HepG2 (cell line): ENCODE measurements around the gene BCL7A. TPM values are rescaled to one million over a fixed set of nuclear protein-coding genes. Genes with fewer than 3 reads are reported as not detected.

Source experiments
- DDIT3 ChIP-seq: sonication (generic); formaldehyde crosslinking; IDR thresholded peaks from 2 replicates; pipeline ENCODE4 v1.4.0; 2020; ENCODE audit warnings: mild to moderate bottlenecking, missing genetic modification reagents
- IRX3 ChIP-seq: sonication (generic); formaldehyde crosslinking; IDR thresholded peaks from 2 replicates; pipeline ENCODE4 v1.8.1; 2023; ENCODE audit warnings: mild to moderate bottlenecking, low read depth, missing genetic modification reagents, borderline replicate concordance
- RBFOX2 ChIP-seq: fragments of 200-400 bp; formaldehyde crosslinking; IDR thresholded peaks from 2 replicates; pipeline ENCODE4 v1.6.1; 2017; ENCODE audit warnings: low read depth, mild to moderate bottlenecking, low read length
- ZBED4 ChIP-seq: sonication (generic); formaldehyde crosslinking; IDR thresholded peaks from 2 replicates; pipeline ENCODE4 v1.4.0; 2020; ENCODE audit warnings: missing genetic modification reagents, borderline replicate concordance
- ZKSCAN5 ChIP-seq: sonication (generic); formaldehyde crosslinking; IDR thresholded peaks from 2 replicates; pipeline ENCODE4 v1.5.1; 2020; ENCODE audit warnings: mild to moderate bottlenecking, missing genetic modification reagents
- ZNF24 ChIP-seq: fragments of 450-650 bp; IDR thresholded peaks from 2 replicates; pipeline ENCODE4 v1.6.1; 2017; ENCODE audit warnings: antibody characterized with exemption, mild to moderate bottlenecking
- ZNF615 ChIP-seq: sonication (generic); formaldehyde crosslinking; IDR thresholded peaks from 2 replicates; pipeline ENCODE4 v1.5.0; 2020; ENCODE audit warnings: mild to moderate bottlenecking, missing genetic modification reagents, borderline replicate concordance
- ZNF83 ChIP-seq: sonication (generic); formaldehyde crosslinking; IDR thresholded peaks from 2 replicates; pipeline ENCODE4 v1.4.0; 2020; ENCODE audit warnings: missing genetic modification reagents, mild to moderate bottlenecking, borderline replicate concordance
- polyA plus RNA-seq, 8 experiments: library from polyadenylated mRNA; depleted of rRNA in 3 of 8; stranded (reverse) in 7 of 8; unstranded in 1 of 8; fragments of >200 nt; fragmentation: Illumina TruSeq in 4 of 8; extraction: Trizol in 4 of 8; gene quantifications; 2 replicates each; pipeline versions ENCODE4 v1.2.1 to v1.2.3, GENCODE V29; 2011 to 2016; ENCODE audit warnings: low read depth in 4 of 8, missing spikeins in 1 of 8, mixed read lengths in 1 of 8; ENCODE audit not compliant: insufficient read depth in 1 of 8
- total RNA-seq, 5 experiments: library from RNA; depleted of rRNA; stranded (reverse); fragments of >200 nt; fragmentation: Illumina TruSeq; extraction: Trizol; gene quantifications; 2 replicates each; pipeline ENCODE4 v1.2.3, GENCODE V29; 2016; ENCODE audit warnings: low read depth in 1 of 5
- TF ChIP-seq, protein P1 (sequence below): sonication (generic); formaldehyde crosslinking; IDR thresholded peaks from 2 replicates; pipeline ENCODE4 v1.4.0; 2020; ENCODE audit warnings: missing genetic modification reagents
- TF ChIP-seq, protein P2 (sequence below), 2 experiments: fragments of 450-650 bp in 1 of 2; sonication (generic) in 1 of 2; formaldehyde crosslinking in 1 of 2; IDR thresholded peaks; 2 replicates each; pipeline versions ENCODE4 v1.6.1 to v1.8.0; 2016 to 2022; ENCODE audit warnings: antibody characterized with exemption in 1 of 2, mild to moderate bottlenecking in 1 of 2, missing genetic modification reagents in 1 of 2
- TF ChIP-seq, protein P3 (sequence below): sonication (generic); formaldehyde crosslinking; IDR thresholded peaks from 2 replicates; pipeline ENCODE4 v1.5.0; 2020; ENCODE audit warnings: missing genetic modification reagents

The BCL7A gene
- total and polyA plus RNA-seq, 2 of the 13 experiments (the other 11 are each of a cell fraction or from before 2014, with no cell fraction given): 4.1 to 6.2 TPM

DNA sequence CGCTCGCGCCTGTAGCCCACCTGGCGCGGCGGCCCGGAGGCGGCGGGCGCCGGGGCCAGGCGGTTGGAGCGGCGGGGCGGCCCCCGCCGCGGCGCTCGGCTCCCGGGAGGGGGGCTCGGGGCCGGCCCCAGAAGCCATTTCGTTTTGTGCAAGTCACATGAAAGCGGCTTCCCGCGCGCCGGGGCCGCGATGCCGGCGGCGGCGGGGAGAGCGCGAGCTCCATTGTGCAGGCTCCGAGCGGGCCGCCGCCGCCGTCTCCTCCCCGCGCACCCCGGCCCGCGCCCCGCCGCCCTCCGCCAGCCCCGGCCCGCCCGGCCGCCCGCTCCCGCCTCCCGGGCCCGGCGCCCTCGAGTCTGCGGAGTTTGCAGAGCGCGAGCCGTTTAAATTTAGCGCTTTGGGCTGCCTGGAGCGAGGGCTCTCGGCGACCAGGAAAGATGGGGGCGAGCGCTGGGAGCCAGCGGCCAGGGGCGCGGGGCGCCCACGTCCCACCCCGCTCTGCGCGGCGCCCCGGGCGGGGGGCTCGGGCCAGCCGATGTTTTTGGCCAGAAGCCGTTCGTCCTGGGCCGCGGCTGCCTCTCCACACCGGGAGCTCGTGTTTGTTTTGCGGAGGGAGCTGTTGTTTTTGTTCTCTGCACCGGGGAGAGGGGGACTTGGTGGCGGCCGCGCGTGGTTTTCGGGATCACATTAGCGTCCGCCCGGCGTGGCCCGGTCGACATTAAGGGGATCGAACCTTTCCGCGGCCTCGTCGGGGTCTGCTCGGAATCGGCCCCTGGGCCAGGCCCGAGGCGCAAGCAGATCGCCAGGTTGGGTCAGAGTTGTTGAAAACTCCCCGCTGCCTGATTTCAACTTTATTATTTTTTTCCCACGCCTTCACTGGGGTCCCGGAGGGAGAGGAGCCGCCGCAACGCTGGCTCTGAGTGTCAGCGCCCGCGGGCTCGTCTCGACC is 982 bp downstream of the BCL7A start (continued):
- TF ChIP-seq, protein P1, sequence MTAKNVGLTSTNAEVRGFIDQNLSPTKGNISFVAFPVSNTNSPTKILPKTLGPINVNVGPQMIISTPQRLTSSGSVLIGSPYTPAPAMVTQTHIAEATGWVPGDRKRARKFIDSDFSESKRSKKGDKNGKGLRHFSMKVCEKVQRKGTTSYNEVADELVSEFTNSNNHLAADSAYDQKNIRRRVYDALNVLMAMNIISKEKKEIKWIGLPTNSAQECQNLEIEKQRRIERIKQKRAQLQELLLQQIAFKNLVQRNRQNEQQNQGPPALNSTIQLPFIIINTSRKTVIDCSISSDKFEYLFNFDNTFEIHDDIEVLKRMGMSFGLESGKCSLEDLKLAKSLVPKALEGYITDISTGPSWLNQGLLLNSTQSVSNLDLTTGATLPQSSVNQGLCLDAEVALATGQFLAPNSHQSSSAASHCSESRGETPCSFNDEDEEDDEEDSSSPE (CRISPR knock-in tag): 0 out of 2 replicates have a peak, but pooled peaks have one; percentile 9
- TF ChIP-seq ZKSCAN5 (CRISPR knock-in tag) (no peak), ZBED4 (CRISPR knock-in tag) (no peak), DDIT3 (CRISPR knock-in tag) (no peak), ZNF615 (CRISPR knock-in tag) (no peak), ZNF24 (no peak), ZNF83 (no peak), IRX3 (CRISPR knock-in tag) (0 out of 2 replicates have a peak, but pooled peaks have one; percentile 28), RBFOX2 (peak; percentile 32; the same call in 1 of the 2 replicates)
- TF ChIP-seq, protein P2, sequence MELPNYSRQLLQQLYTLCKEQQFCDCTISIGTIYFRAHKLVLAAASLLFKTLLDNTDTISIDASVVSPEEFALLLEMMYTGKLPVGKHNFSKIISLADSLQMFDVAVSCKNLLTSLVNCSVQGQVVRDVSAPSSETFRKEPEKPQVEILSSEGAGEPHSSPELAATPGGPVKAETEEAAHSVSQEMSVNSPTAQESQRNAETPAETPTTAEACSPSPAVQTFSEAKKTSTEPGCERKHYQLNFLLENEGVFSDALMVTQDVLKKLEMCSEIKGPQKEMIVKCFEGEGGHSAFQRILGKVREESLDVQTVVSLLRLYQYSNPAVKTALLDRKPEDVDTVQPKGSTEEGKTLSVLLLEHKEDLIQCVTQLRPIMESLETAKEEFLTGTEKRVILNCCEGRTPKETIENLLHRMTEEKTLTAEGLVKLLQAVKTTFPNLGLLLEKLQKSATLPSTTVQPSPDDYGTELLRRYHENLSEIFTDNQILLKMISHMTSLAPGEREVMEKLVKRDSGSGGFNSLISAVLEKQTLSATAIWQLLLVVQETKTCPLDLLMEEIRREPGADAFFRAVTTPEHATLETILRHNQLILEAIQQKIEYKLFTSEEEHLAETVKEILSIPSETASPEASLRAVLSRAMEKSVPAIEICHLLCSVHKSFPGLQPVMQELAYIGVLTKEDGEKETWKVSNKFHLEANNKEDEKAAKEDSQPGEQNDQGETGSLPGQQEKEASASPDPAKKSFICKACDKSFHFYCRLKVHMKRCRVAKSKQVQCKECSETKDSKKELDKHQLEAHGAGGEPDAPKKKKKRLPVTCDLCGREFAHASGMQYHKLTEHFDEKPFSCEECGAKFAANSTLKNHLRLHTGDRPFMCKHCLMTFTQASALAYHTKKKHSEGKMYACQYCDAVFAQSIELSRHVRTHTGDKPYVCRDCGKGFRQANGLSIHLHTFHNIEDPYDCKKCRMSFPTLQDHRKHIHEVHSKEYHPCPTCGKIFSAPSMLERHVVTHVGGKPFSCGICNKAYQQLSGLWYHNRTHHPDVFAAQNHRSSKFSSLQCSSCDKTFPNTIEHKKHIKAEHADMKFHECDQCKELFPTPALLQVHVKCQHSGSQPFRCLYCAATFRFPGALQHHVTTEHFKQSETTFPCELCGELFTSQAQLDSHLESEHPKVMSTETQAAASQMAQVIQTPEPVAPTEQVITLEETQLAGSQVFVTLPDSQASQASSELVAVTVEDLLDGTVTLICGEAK (IDR thresholded peaks at IDR 0.05): no peak
- TF ChIP-seq, protein P2 (CRISPR knock-in tag; IDR thresholded peaks at IDR 0.05): peak; percentile 51; the same call in 1 of the 2 replicates
- TF ChIP-seq, protein P3, sequence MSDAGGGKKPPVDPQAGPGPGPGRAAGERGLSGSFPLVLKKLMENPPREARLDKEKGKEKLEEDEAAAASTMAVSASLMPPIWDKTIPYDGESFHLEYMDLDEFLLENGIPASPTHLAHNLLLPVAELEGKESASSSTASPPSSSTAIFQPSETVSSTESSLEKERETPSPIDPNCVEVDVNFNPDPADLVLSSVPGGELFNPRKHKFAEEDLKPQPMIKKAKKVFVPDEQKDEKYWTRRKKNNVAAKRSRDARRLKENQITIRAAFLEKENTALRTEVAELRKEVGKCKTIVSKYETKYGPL (CRISPR knock-in tag): peak; percentile 32; the same call in 1 of the 2 replicates
